ENCODE measurements around the gene MFSD12. TPM values are rescaled to one million over a fixed set of nuclear protein-coding genes. Genes with fewer than 3 reads are reported as not detected.

MFSD12 gene
- total RNA-seq, 2 donors from 2014 or later: 85.6 to 112 TPM

GRCh38 chr19:3554254-3555083 is 2.9 kb downstream of the MFSD12 start:
- ATAC-seq (ENCODE audit: insufficient number of reproducible peaks, low FRiP score, low read depth): no peak
- H3K36me3 ChIP-seq: no peaks in the 10 kb centered on the region
- H3K27me3 ChIP-seq (replicated peaks; ENCODE audit: insufficient read depth): no peaks in the 10 kb centered on the region
- TF ChIP-seq CTCF (IDR thresholded peaks at IDR 0.05): no peak
- H3K4me1 ChIP-seq (ENCODE audit: control insufficient read depth in 1 of 2, low read depth in 2 of 2): peaks cover 16 to 25% of the 10 kb centered on the region in 2 donors
- no peak for DNase-seq (ENCODE audit: low spot score)
- peak overlapping the region; percentile 9 for H3K4me3 ChIP-seq
- H3K9me3 ChIP-seq: no peaks in the 10 kb centered on the region
- no peak overlapping the region for H3K27ac ChIP-seq

GRCh38 chr19:3551792-3552095 is 5.6 kb downstream of the MFSD12 start:
- no peak for DNase-seq (ENCODE audit: low spot score)
- ATAC-seq (ENCODE audit: insufficient number of reproducible peaks, low FRiP score, low read depth): no peak
- peaks cover 12 to 21% of the 10 kb centered on the region in 2 donors for H3K4me1 ChIP-seq (ENCODE audit: control insufficient read depth in 1 of 2, low read depth in 2 of 2)
- no peak overlapping the region for H3K27ac ChIP-seq
- no peaks in the 10 kb centered on the region for H3K9me3 ChIP-seq
- H3K36me3 ChIP-seq: no peaks in the 10 kb centered on the region
- H3K27me3 ChIP-seq (replicated peaks; ENCODE audit: insufficient read depth): no peaks in the 10 kb centered on the region
- no peak for TF ChIP-seq CTCF (IDR thresholded peaks at IDR 0.05)
- H3K4me3 ChIP-seq: no peak overlapping the region

DNA sequence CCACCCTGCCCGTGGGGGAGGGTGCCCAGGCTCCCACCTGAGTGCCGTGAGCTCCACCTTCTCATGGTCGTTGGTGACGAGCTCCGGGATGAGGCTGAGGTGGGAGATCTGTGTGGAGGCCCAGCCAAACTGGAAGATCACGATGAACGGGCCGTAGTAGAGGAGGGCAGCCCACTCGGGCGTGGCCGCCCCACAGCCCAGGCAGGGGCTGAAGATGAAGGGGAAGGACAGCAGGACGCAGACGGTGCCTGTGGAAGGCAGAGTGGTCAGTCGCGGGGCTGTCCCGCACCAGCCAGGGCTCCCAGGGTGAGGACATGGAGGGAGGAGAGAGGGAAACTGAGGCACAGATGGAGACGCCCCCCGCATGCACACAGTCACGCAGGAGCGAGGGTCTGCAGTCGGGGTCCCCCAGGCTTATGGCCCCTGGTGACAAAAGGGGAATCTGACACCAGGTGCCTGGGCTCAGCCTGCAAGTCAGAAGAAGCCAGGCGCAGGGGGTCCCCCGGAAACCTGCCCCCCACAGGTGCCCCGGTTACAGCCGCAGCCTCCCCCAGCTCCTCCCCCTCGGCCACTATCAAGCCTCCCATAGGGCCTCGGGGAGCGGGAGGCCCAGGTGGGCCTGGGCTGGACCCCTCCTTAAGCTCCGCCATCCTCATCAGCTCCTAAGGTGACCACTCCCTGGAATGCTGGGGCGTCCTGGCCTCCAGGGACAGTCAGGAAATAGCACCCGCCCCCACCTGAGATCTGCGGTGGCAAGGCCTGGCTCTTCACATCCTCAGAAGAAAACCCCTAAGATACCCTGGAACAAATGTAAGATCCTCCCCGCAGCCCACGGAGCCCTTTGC is 6.2 kb downstream of the MFSD12 start:
- DNase-seq (ENCODE audit: low spot score) (no peak), ATAC-seq (ENCODE audit: insufficient number of reproducible peaks, low FRiP score, low read depth) (no peak)
- Histone ChIP-seq H3K9me3 (no peaks in the 10 kb centered on the region), H3K27me3 (replicated peaks; ENCODE audit: insufficient read depth) (no peaks in the 10 kb centered on the region), H3K4me1 (ENCODE audit: control insufficient read depth in 1 of 2, low read depth in 2 of 2) (peaks cover 8 to 15% of the 10 kb centered on the region in 2 donors), H3K4me3 (no peak overlapping the region), H3K27ac (no peak overlapping the region), H3K36me3 (no peaks in the 10 kb centered on the region)
- TF ChIP-seq CTCF (IDR thresholded peaks at IDR 0.05): no peak

DNA sequence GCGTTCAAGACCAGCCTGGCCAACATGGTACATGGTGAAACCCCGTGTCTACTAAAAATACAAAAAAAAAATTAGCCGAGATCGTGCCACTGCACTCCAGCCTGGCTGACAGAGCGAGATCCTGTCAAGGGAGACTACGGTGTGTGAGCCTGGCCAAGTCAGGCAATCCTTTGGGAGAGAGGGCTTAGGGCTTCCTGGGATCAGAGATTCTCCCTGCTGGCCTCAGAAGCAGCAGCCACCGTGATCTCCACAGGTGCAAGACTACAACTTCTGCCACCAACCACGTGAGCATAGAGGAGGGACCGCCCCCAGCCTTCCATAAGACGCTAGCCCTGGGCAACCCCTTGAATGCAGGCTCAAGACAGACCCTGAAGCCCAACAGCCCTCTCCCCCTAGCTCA is 7.6 kb downstream of the MFSD12 start:
- H3K36me3 ChIP-seq: no peaks in the 10 kb centered on the region
- no peak for ATAC-seq (ENCODE audit: insufficient number of reproducible peaks, low FRiP score, low read depth)
- H3K4me3 ChIP-seq: no peak overlapping the region
- H3K4me1 ChIP-seq (ENCODE audit: control insufficient read depth in 1 of 2, low read depth in 2 of 2): peaks cover 0 to 3% of the 10 kb centered on the region in 2 donors
- H3K27me3 ChIP-seq (replicated peaks; ENCODE audit: insufficient read depth): no peaks in the 10 kb centered on the region
- TF ChIP-seq CTCF (IDR thresholded peaks at IDR 0.05): no peak
- no peak overlapping the region for H3K27ac ChIP-seq
- no peak for DNase-seq (ENCODE audit: low spot score)
- no peaks in the 10 kb centered on the region for H3K9me3 ChIP-seq

DNA sequence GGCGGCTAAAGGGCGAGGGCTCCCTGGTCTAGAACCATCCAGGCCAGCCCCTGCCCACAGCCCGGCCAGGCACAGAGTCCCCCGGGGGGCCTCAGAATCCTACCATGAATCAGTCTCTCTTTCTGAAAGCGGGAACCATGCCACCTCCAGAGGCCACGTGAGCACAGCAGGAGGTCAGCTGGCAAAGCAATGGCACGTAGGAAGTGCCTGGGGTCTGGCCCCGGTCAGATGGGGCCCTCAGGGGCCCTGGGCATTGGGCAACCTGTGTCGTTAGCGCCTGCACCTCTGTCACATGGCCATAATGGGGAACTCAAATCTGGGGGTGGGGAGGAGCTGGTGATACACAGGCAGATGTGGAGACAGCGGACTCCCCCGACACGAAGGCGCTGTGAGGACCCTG is 8.8 kb downstream of the MFSD12 start:
- DNase-seq (ENCODE audit: low spot score) (no peak), ATAC-seq (ENCODE audit: insufficient number of reproducible peaks, low FRiP score, low read depth) (no peak)
- no peak overlapping the region for H3K4me3 ChIP-seq
- H3K27me3 ChIP-seq (replicated peaks; ENCODE audit: insufficient read depth): no peaks in the 10 kb centered on the region
- H3K4me1 ChIP-seq (ENCODE audit: control insufficient read depth in 1 of 2, low read depth in 2 of 2): peaks cover 0 to 4% of the 10 kb centered on the region in 2 donors
- no peaks in the 10 kb centered on the region for H3K9me3 ChIP-seq
- H3K27ac ChIP-seq: no peak overlapping the region
- no peak for TF ChIP-seq CTCF (IDR thresholded peaks at IDR 0.05)
- H3K36me3 ChIP-seq: no peaks in the 10 kb centered on the region

All from thoracic aorta (tissue), 2 donors.